ENCODE results near the gene OVAAL.

Gene OVAAL

GRCh38 chr1:180571832-180572636 lies 13.3 kb downstream of the OVAAL start:
- TF ChIP-seq ESRRG (CRISPR knock-in tag; IDR thresholded peaks at IDR 0.05) (no peak), ZNF565 (CRISPR knock-in tag; conservative IDR thresholded peaks at IDR 0.05; ENCODE audit: low read depth) (no peak), POU6F1 (CRISPR knock-in tag; IDR thresholded peaks at IDR 0.05; ENCODE audit: borderline replicate concordance, low read depth) (no peak), CREB5 (CRISPR knock-in tag; IDR thresholded peaks at IDR 0.05; ENCODE audit: low read depth) (no peak), PATZ1 (CRISPR knock-in tag; IDR thresholded peaks at IDR 0.05; ENCODE audit: borderline replicate concordance) (no peak), PPARA (CRISPR knock-in tag; IDR thresholded peaks at IDR 0.05; ENCODE audit: borderline replicate concordance) (no peak)
- no peak for ATAC-seq

- no peak for TF ChIP-seq ESRRG (CRISPR knock-in tag; IDR thresholded peaks at IDR 0.05)
- no peak for ATAC-seq
These were observed 14.0 kb downstream of the OVAAL start for GRCh38 chr1:180572760-180573159.

GRCh38 chr1:180574031-180574713 lies 15.4 kb downstream of the OVAAL start:
- no peak for TF ChIP-seq CSDC2 (CRISPR knock-in tag; IDR thresholded peaks at IDR 0.05)
- TF ChIP-seq CSRNP3 (CRISPR knock-in tag; IDR thresholded peaks at IDR 0.05): no peak
- no peak for TF ChIP-seq ZC3H10 (CRISPR knock-in tag; IDR thresholded peaks at IDR 0.05)
- TF ChIP-seq ISL1 (CRISPR knock-in tag; IDR thresholded peaks at IDR 0.05): no peak
- TF ChIP-seq TOX (CRISPR knock-in tag; IDR thresholded peaks at IDR 0.05; ENCODE audit: borderline replicate concordance): no peak
- TF ChIP-seq ZFP3 (CRISPR knock-in tag; IDR thresholded peaks at IDR 0.05): no peak
- TF ChIP-seq ESRRG (CRISPR knock-in tag; IDR thresholded peaks at IDR 0.05): no peak
- ATAC-seq: peak; percentile 13; the same call in 2 of the 3 replicates

GRCh38 chr1:180577361-180577760 lies 18.6 kb downstream of the OVAAL start:
- no peak; the same call in 2 of the 3 replicates for ATAC-seq
- TF ChIP-seq CREB5 (CRISPR knock-in tag; IDR thresholded peaks at IDR 0.05; ENCODE audit: low read depth) (no peak), ESRRG (CRISPR knock-in tag; IDR thresholded peaks at IDR 0.05) (no peak), TOX (CRISPR knock-in tag; IDR thresholded peaks at IDR 0.05; ENCODE audit: borderline replicate concordance) (no peak), OSR1 (CRISPR knock-in tag; IDR thresholded peaks at IDR 0.05) (no peak), TCF4 (CRISPR knock-in tag; IDR thresholded peaks at IDR 0.05; ENCODE audit: borderline replicate concordance) (no peak), ZNF8 (CRISPR knock-in tag; IDR thresholded peaks at IDR 0.05) (no peak), RARB (CRISPR knock-in tag; IDR thresholded peaks at IDR 0.05) (no peak), ZFP30 (CRISPR knock-in tag; IDR thresholded peaks at IDR 0.05) (no peak), ZNF70 (CRISPR knock-in tag; IDR thresholded peaks at IDR 0.05) (no peak), BACH2 (CRISPR knock-in tag; IDR thresholded peaks at IDR 0.05; ENCODE audit: borderline replicate concordance) (no peak), ZFP3 (CRISPR knock-in tag; IDR thresholded peaks at IDR 0.05) (no peak), ZC3H10 (CRISPR knock-in tag; IDR thresholded peaks at IDR 0.05) (no peak), SNAI2 (CRISPR knock-in tag; IDR thresholded peaks at IDR 0.05) (no peak)

Measured in SK-N-SH treated with all-trans-retinoic acid at 6 μM for 48 hours (cell line).